Neural cell (in vitro differentiated cells): ENCODE measurements around the gene PLD3. TPM values are rescaled to one million over a fixed set of nuclear protein-coding genes. Genes with fewer than 3 reads are reported as not detected.

Source experiments
- H2AFZ ChIP-seq: fragments of 200-600, 300-800 bp; sonication (generic), shearing (Covaris generic); 2 replicates; pipeline ENCODE4 v1.6.0; 2014; ENCODE audit warnings: low read depth, mild to moderate bottlenecking, antibody characterized with exemption, low read length, moderate library complexity
- H3F3A ChIP-seq: fragments of 200-600 bp; shearing (Covaris generic); 2 replicates; pipeline ENCODE4 v1.6.1; 2016; ENCODE audit warnings: mild to moderate bottlenecking, moderate library complexity, mixed read lengths, antibody characterized with exemption, low read length; ENCODE audit not compliant: insufficient read depth, poor library complexity, severe bottlenecking
- H3K27ac ChIP-seq: fragments of 200-600, 300-800 bp; sonication (generic), shearing (Covaris generic); 2 replicates; pipeline ENCODE4 v1.5.1; 2014; ENCODE audit warnings: mild to moderate bottlenecking, low read length, moderate library complexity
- H3K27me3 ChIP-seq: fragments of 300-800, 200-600 bp; sonication (generic), shearing (Covaris generic); 2 replicates; pipeline ENCODE4 v1.6.0; 2014; ENCODE audit warnings: mild to moderate bottlenecking, low read depth, low read length, moderate library complexity; ENCODE audit not compliant: insufficient read depth
- H3K36me3 ChIP-seq: fragments of 300-800, 200-600 bp; sonication (generic), shearing (Covaris generic); 2 replicates; pipeline ENCODE4 v1.5.1; 2014; ENCODE audit warnings: mild to moderate bottlenecking, antibody characterized with exemption, low read length, moderate library complexity; ENCODE audit not compliant: insufficient read depth
- H3K4me2 ChIP-seq: fragments of 300-800, 200-600 bp; sonication (generic), shearing (Covaris generic); 2 replicates; pipeline ENCODE4 v1.6.0; 2014; ENCODE audit warnings: mild to moderate bottlenecking, low read length
- H3K4me3 ChIP-seq: fragments of 300-800, 200-600 bp; sonication (generic), shearing (Covaris generic); 2 replicates; pipeline ENCODE4 v1.5.1; 2014; ENCODE audit warnings: mild to moderate bottlenecking, low read length, moderate library complexity
- H3K79me2 ChIP-seq: fragments of 200-600 bp; shearing (Covaris generic); replicated peaks from 2 replicates; pipeline ENCODE4 v1.6.0; 2014; ENCODE audit warnings: mild to moderate bottlenecking, low read length, moderate library complexity; ENCODE audit not compliant: insufficient read depth
- H3K9ac ChIP-seq: fragments of 300-800, 200-600 bp; sonication (generic), shearing (Covaris generic); 2 replicates; pipeline ENCODE4 v1.6.1; 2016; ENCODE audit warnings: mild to moderate bottlenecking, low read length, mixed read lengths
- H3K9me2 ChIP-seq: fragments of 200-600 bp; shearing (Covaris generic); 2 replicates; pipeline ENCODE4 v1.6.1; 2016; ENCODE audit warnings: mild to moderate bottlenecking, low read length, mixed read lengths; ENCODE audit not compliant: insufficient read depth
- H3K9me3 ChIP-seq: fragments of 200-600, 300-800 bp; sonication (generic), shearing (Covaris generic); 2 replicates; pipeline ENCODE4 v1.6.1; 2016; ENCODE audit warnings: mild to moderate bottlenecking, mixed run types, low read length, moderate library complexity, mixed read lengths
- H4K20me1 ChIP-seq: fragments of 200-600 bp; shearing (Covaris generic); 2 replicates; pipeline ENCODE4 v1.6.1; 2016; ENCODE audit warnings: mild to moderate bottlenecking, mixed run types; ENCODE audit not compliant: insufficient read depth
- EP300 ChIP-seq: fragments of 450-650 bp; conservative IDR thresholded peaks from 2 replicates; pipeline ENCODE4 v1.6.1; 2014; ENCODE audit warnings: antibody characterized with exemption, mild to moderate bottlenecking, moderate library complexity; ENCODE audit not compliant: poor library complexity, severe bottlenecking
- EZH2 ChIP-seq: fragments of 200-600, 300-800 bp; shearing (Covaris generic), sonication (generic); IDR thresholded peaks from 2 replicates; pipeline ENCODE4 v1.6.1; 2014; ENCODE audit warnings: antibody characterized with exemption, low read length, borderline replicate concordance, mild to moderate bottlenecking; ENCODE audit not compliant: insufficient read depth, poor library complexity, severe bottlenecking
- MXI1 ChIP-seq: fragments of 450-650 bp; conservative IDR thresholded peaks from 2 replicates; pipeline ENCODE4 v1.6.1; 2014; ENCODE audit warnings: antibody characterized with exemption, mild to moderate bottlenecking; ENCODE audit not compliant: poor library complexity, severe bottlenecking
- POLR2AphosphoS5 ChIP-seq: IDR thresholded peaks from 2 replicates; pipeline ENCODE4 v1.6.1; 2012
- RAD21 ChIP-seq: fragments of 450-650 bp; conservative IDR thresholded peaks from 2 replicates; pipeline ENCODE4 v1.6.1; 2014; ENCODE audit warnings: antibody characterized with exemption, mild to moderate bottlenecking, moderate library complexity
- SMC3 ChIP-seq: fragments of 450-650 bp; conservative IDR thresholded peaks from 2 replicates; pipeline ENCODE4 v1.6.1; 2014; ENCODE audit warnings: antibody characterized with exemption, mild to moderate bottlenecking, moderate library complexity; ENCODE audit not compliant: poor library complexity
- TAF1 ChIP-seq: IDR thresholded peaks from 2 replicates; pipeline ENCODE4 v1.6.1; 2012; ENCODE audit warnings: low read depth
- polyA plus RNA-seq: library from polyadenylated mRNA; depleted of rRNA; stranded (reverse); fragments of >200 nt; gene quantifications from 2 replicates; pipeline ENCODE4 v1.2.3, GENCODE V29; 2014
- TF ChIP-seq, protein P1 (sequence below): IDR thresholded peaks from 2 replicates; pipeline ENCODE4 v1.6.1; 2012; ENCODE audit warnings: borderline replicate concordance
- TF ChIP-seq, protein P2 (sequence below): fragments of 450-650 bp; IDR thresholded peaks from 2 replicates; pipeline ENCODE4 v1.5.1; 2014; ENCODE audit warnings: antibody characterized with exemption, mild to moderate bottlenecking, moderate library complexity; ENCODE audit not compliant: poor library complexity, severe bottlenecking

PLD3 gene
- polyA plus RNA-seq, 1 donor from 2014 or later: 426 TPM

DNA sequence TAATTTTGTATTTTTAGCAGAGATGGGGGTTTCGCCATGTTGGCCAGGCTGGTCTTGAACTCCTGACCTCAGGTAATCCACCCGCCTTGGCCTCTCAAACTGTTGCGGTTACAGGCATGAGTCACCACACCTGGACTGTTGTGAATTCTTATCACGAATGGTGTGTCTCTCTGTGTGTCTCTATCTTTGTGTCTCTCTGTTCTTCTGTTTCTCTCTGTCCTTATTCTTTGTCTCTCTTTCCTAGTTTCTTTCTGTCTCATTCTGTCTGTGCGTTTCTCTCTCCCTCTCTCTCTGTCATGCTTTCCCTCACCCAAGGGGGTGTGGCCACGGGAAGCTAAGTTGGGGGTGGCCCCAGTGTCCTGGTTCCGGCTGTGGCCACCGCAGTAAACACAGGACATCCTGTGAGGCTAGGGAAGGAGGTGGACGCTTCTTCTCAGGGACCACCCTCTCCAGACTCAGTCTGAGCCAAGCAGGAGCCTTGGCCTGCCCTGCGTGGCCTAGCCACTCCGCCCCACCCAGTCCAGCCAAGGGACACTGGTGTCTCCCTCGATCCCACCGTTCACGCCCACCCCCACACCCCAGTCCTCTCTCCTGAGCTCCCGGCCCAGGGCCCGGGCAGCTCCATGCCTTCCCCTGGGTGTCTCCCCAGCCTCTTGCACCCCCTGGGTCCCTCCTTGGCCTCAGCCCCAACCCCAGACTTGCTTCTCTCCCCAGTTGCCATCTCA is 68.6 kb downstream of the PLD3 start (continued):
- TF ChIP-seq EZH2 (no peak), MXI1 (no peak), SMC3 (no peak), TAF1 (no peak), POLR2AphosphoS5 (no peak)

DNA sequence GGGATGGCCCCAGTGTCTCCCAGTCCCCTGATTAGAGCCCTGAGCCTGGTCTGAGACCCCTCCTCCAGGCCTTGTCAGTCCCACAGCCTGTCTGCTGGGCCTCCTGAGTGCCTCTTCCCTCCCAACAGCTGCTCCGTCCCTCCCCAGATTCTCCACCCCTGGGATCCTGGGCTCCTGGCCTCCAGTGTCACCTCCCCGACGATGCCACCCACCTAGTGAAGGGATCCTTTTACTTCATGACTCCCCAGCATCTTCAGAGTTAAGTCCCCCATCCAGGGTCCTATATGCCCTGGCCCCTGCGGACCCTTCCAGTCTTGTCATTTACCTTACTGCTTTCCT is 69.1 kb downstream of the PLD3 start:
- H3K27ac ChIP-seq: no peak overlapping the region
- TF ChIP-seq RAD21 (no peak), TAF1 (no peak), EP300 (no peak), MXI1 (no peak), POLR2AphosphoS5 (no peak), SMC3 (no peak)
- TF ChIP-seq, protein P1, sequence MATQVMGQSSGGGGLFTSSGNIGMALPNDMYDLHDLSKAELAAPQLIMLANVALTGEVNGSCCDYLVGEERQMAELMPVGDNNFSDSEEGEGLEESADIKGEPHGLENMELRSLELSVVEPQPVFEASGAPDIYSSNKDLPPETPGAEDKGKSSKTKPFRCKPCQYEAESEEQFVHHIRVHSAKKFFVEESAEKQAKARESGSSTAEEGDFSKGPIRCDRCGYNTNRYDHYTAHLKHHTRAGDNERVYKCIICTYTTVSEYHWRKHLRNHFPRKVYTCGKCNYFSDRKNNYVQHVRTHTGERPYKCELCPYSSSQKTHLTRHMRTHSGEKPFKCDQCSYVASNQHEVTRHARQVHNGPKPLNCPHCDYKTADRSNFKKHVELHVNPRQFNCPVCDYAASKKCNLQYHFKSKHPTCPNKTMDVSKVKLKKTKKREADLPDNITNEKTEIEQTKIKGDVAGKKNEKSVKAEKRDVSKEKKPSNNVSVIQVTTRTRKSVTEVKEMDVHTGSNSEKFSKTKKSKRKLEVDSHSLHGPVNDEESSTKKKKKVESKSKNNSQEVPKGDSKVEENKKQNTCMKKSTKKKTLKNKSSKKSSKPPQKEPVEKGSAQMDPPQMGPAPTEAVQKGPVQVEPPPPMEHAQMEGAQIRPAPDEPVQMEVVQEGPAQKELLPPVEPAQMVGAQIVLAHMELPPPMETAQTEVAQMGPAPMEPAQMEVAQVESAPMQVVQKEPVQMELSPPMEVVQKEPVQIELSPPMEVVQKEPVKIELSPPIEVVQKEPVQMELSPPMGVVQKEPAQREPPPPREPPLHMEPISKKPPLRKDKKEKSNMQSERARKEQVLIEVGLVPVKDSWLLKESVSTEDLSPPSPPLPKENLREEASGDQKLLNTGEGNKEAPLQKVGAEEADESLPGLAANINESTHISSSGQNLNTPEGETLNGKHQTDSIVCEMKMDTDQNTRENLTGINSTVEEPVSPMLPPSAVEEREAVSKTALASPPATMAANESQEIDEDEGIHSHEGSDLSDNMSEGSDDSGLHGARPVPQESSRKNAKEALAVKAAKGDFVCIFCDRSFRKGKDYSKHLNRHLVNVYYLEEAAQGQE: no peak
- TF ChIP-seq, protein P2, sequence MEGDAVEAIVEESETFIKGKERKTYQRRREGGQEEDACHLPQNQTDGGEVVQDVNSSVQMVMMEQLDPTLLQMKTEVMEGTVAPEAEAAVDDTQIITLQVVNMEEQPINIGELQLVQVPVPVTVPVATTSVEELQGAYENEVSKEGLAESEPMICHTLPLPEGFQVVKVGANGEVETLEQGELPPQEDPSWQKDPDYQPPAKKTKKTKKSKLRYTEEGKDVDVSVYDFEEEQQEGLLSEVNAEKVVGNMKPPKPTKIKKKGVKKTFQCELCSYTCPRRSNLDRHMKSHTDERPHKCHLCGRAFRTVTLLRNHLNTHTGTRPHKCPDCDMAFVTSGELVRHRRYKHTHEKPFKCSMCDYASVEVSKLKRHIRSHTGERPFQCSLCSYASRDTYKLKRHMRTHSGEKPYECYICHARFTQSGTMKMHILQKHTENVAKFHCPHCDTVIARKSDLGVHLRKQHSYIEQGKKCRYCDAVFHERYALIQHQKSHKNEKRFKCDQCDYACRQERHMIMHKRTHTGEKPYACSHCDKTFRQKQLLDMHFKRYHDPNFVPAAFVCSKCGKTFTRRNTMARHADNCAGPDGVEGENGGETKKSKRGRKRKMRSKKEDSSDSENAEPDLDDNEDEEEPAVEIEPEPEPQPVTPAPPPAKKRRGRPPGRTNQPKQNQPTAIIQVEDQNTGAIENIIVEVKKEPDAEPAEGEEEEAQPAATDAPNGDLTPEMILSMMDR: no peak
- H3K36me3 ChIP-seq: no peaks in the 10 kb centered on the region
- H3K27me3 ChIP-seq: no peaks in the 10 kb centered on the region
- no peaks in the 10 kb centered on the region for H3F3A ChIP-seq
- no peak overlapping the region for H3K4me3 ChIP-seq
- no peak overlapping the region for H3K9ac ChIP-seq
- no peaks in the 10 kb centered on the region for H3K9me2 ChIP-seq
- H3K9me3 ChIP-seq: no peaks in the 10 kb centered on the region
- H2AFZ ChIP-seq: no peak overlapping the region
- H4K20me1 ChIP-seq: no peaks in the 10 kb centered on the region
- no peak overlapping the region for H3K4me2 ChIP-seq
- H3K79me2 ChIP-seq: no peaks in the 10 kb centered on the region

DNA sequence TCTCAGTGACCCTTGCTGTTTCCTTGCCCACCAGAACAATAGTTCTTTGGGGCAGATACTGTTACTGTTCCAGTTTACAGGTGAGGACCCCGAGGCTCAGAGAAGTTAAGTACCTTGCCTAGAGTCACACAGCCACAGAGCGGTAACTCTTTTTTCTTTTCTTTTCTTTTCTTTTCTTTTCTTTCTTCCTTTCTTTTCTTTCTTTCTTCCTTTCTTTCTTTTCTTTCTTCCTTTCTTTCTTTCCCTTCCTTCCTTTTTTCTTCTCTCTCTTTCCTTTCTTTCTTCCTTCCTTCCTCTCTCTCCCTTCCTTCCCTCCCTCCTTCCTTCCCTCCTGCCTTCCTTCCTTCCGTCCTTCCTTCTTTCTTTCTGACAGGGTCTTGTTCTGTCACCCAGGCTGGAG is 69.5 kb downstream of the PLD3 start:
- Histone ChIP-seq H3K4me2 (no peak overlapping the region), H4K20me1 (no peaks in the 10 kb centered on the region), H2AFZ (no peak overlapping the region), H3K27me3 (no peaks in the 10 kb centered on the region), H3K9me3 (no peaks in the 10 kb centered on the region), H3F3A (no peaks in the 10 kb centered on the region), H3K36me3 (no peaks in the 10 kb centered on the region), H3K9me2 (no peaks in the 10 kb centered on the region), H3K79me2 (no peaks in the 10 kb centered on the region), H3K27ac (no peak overlapping the region), H3K9ac (no peak overlapping the region), H3K4me3 (no peak overlapping the region)
- TF ChIP-seq EZH2 (no peak), POLR2AphosphoS5 (no peak), MXI1 (no peak), EP300 (no peak), SMC3 (no peak)
- TF ChIP-seq, protein P1: no peak
